ENCODE data around the gene RNF213. TPM values are rescaled to one million over a fixed set of nuclear protein-coding genes. Genes with fewer than 3 reads are reported as not detected.

The RNF213 gene
- total and polyA plus RNA-seq, 10 of the 15 experiments (the other 5 are each of a cell fraction or from before 2014, with no cell fraction given): 18.6 to 145 (median 65.8) TPM

- TF ChIP-seq CEBPZ (IDR thresholded peaks at IDR 0.05; ENCODE audit: low read depth, low read length) (no peak), EP300 (IDR thresholded peaks at IDR 0.05; ENCODE audit: borderline replicate concordance in 1 of 2, control insufficient read depth in 1 of 2, low read depth in 2 of 2, low read length in 2 of 2) (no peak), CHD1 (IDR thresholded peaks at IDR 0.05; ENCODE audit: low read depth, low read length) (no peak), SKIL (IDR thresholded peaks at IDR 0.05; ENCODE audit: low read depth, poor library complexity, severe bottlenecking) (no peak), NR2F1 (conservative IDR thresholded peaks at IDR 0.05) (no peak), SRF (IDR thresholded peaks at IDR 0.05; ENCODE audit: low read depth in 2 of 2, low read length in 2 of 2) (no peak)
Observed at GRCh38 chr17:80374732-80375585, 114.3 kb downstream of the RNF213 start (continued).

Data from GM12878 (cell line).